CD4-positive, alpha-beta T cell treated with Interleukin-6 at 100 ng/mL for 8 hours (primary cell): ENCODE measurements around the gene DENND1C.

Experiments used
- DNase-seq: peaks from one replicate; pipeline ENCODE4 v3.0.0-alpha.2; 2020; ENCODE audit warnings: mixed read lengths, low spot score

Gene DENND1C

GRCh38 chr19:6424939-6425731, 56.5 kb downstream of the DENND1C start:
- DNase-seq, result peak; percentile 100

- no peak for DNase-seq
These were observed 57.2 kb downstream of the DENND1C start, which contains the start of gene KHSRP for GRCh38 chr19:6424195-6424938. TSS of gene KHSRP (minus strand) at chr19:6424811. CDS start at chr19:6424701, 110 bp downstream.

GRCh38 chr19:6423499-6424194, 57.9 kb downstream of the DENND1C start:
- no peak for DNase-seq

- no peak for DNase-seq
These were observed 60.2 kb downstream of the DENND1C start for GRCh38 chr19:6421075-6422014.

GRCh38 chr19:6418562-6418932, 63.0 kb downstream of the DENND1C start:
- DNase-seq, result no peak

GRCh38 chr19:6417713-6418561, 63.6 kb downstream of the DENND1C start:
- no peak for DNase-seq
